A549 (cell line): ENCODE results near the gene SLC7A10. TPM values are rescaled to one million over a fixed set of nuclear protein-coding genes. Genes with fewer than 3 reads are reported as not detected.
A peak's percentile ranks its signal among the peaks of the same experiment; 100 is the strongest.

Source experiments
- ATAC-seq, 2 experiments: fragments of 200-7000 bp in 1 of 2; fragments of >200 bp in 1 of 2; cut with Nextera tagmentation in 1 of 2; cut with Tn5 transposase in 1 of 2; 3 replicates each; pipeline versions ENCODE4 v1.8.0 to v1.9.1; 2018 to 2020; ENCODE audit warnings: mild to moderate bottlenecking in 1 of 2, moderate library complexity in 1 of 2
- CTCF ChIA-PET: fragments of 300-600 bp; sonication (Branson Sonifier 250); formaldehyde crosslinking; extraction: SDS; loops from one replicate; lab custom pipeline; 2021; ENCODE audit warnings: antibody characterized with exemption, inconsistent platforms; lab: Yijun Ruan, JAX
- POLR2A ChIA-PET: fragments of 350-600 bp; formaldehyde crosslinking; extraction: SDS; loops from one replicate; lab custom pipeline; 2021; ENCODE audit warnings: antibody characterized with exemption, inconsistent platforms; lab: Yijun Ruan, JAX
- DNase-seq, 2 experiments: peaks; one replicate each; pipeline versions ENCODE4 v3.0.0 to v3.0.0-alpha.2; 2011 to 2016; ENCODE audit warnings: low read depth in 1 of 2, low spot score in 1 of 2
- FAIRE-seq: peaks from 2 replicates; lab custom pipeline; 2011; peaks lifted over from hg19 to GRCh38; lab: Jason Lieb, UNC
- H3K27ac ChIP-seq, 2 experiments: fragments of >200 bp; sonication (Bioruptor Twin); formaldehyde crosslinking; 3 replicates each; pipeline ENCODE4 v1.5.1; 2016 to 2017
- H3K4me1 ChIP-seq: fragments of >200 bp; sonication (Bioruptor Twin); formaldehyde crosslinking; 3 replicates; pipeline ENCODE4 v1.6.1; 2016
- H3K4me2 ChIP-seq: fragments of >200 bp; sonication (Bioruptor Twin); formaldehyde crosslinking; 3 replicates; pipeline ENCODE4 v1.6.1; 2016
- H3K4me3 ChIP-seq: fragments of >200 bp; sonication (Bioruptor Twin); formaldehyde crosslinking; 3 replicates; pipeline ENCODE4 v1.5.1; 2016
- H3K9me3 ChIP-seq: fragments of >200 bp; sonication (Bioruptor Twin); formaldehyde crosslinking; 3 replicates; pipeline ENCODE4 v1.6.1; 2016
- BHLHE40 ChIP-seq: IDR thresholded peaks from 2 replicates; pipeline ENCODE4 v1.6.1; 2012; ENCODE audit warnings: low read depth, low read length, inconsistent platforms
- EP300 ChIP-seq, 2 experiments: fragments of >200 bp; sonication (Bioruptor Twin); formaldehyde crosslinking; IDR thresholded peaks; 2 replicates in 1 of 2; 3 replicates in 1 of 2; pipeline ENCODE4 v1.6.1; 2016 to 2017
- ESRRA ChIP-seq: fragments of 150-350 bp; IDR thresholded peaks from 2 replicates; pipeline ENCODE4 v1.6.1; 2014; ENCODE audit warnings: mild to moderate bottlenecking, low read length, borderline replicate concordance
- HOXA7 ChIP-seq: fragments of 250-450 bp; sonication (Bioruptor Pico); IDR thresholded peaks from 2 replicates; pipeline ENCODE4 v1.5.0; 2020; ENCODE audit warnings: mild to moderate bottlenecking, moderate library complexity
- HOXB5 ChIP-seq: fragments of 250-450 bp; sonication (Bioruptor Pico); IDR thresholded peaks from 2 replicates; pipeline ENCODE4 v1.5.0; 2020; ENCODE audit warnings: mild to moderate bottlenecking, moderate library complexity
- KDM1A ChIP-seq: fragments of 200-600 bp; sonication (generic); IDR thresholded peaks from 2 replicates; pipeline ENCODE4 v1.6.1; 2016; ENCODE audit warnings: low read depth, mild to moderate bottlenecking
- MYC ChIP-seq: IDR thresholded peaks from 2 replicates; pipeline ENCODE4 v1.6.1; 2012; ENCODE audit warnings: mild to moderate bottlenecking, inconsistent platforms, low read length, improper control_type of control experiment, borderline replicate concordance
- NPAS2 ChIP-seq: fragments of 250-450 bp; sonication (Bioruptor Pico); IDR thresholded peaks from 2 replicates; pipeline ENCODE4 v1.8.0; 2022; ENCODE audit warnings: mild to moderate bottlenecking, moderate library complexity, borderline replicate concordance
- PBX3 ChIP-seq: IDR thresholded peaks from 2 replicates; pipeline ENCODE4 v1.6.1; 2012
- POLR2A ChIP-seq: IDR thresholded peaks from 2 replicates; pipeline ENCODE4 v1.6.1; 2012; ENCODE audit warnings: mild to moderate bottlenecking, low read length
- RAD21 ChIP-seq, 2 experiments: fragments of >200 bp in 1 of 2; sonication (Bioruptor Twin) in 1 of 2; formaldehyde crosslinking in 1 of 2; IDR thresholded peaks in 1 of 2; conservative IDR thresholded peaks in 1 of 2; 2 replicates in 1 of 2; 3 replicates in 1 of 2; pipeline ENCODE4 v1.6.1; 2012 to 2018; ENCODE audit warnings: inconsistent platforms in 1 of 2
- REST ChIP-seq: fragments of 200-600 bp; sonication (generic); IDR thresholded peaks from 2 replicates; pipeline ENCODE4 v1.6.1; 2016; ENCODE audit warnings: antibody characterized with exemption, mild to moderate bottlenecking, moderate library complexity
- RFX5 ChIP-seq: fragments of 450-650 bp; IDR thresholded peaks from 2 replicates; pipeline ENCODE4 v1.7.1; 2014; ENCODE audit warnings: antibody characterized with exemption, mild to moderate bottlenecking, moderate library complexity
- SREBF2 ChIP-seq: fragments of 450-650 bp; IDR thresholded peaks from 2 replicates; pipeline ENCODE4 v1.6.1; 2014; ENCODE audit warnings: mild to moderate bottlenecking, moderate library complexity
- TP53 ChIP-seq: fragments of 250-450 bp; sonication (Bioruptor Pico); IDR thresholded peaks from 2 replicates; pipeline ENCODE4 v1.5.0; 2021; ENCODE audit warnings: mild to moderate bottlenecking, moderate library complexity
- ZC3H11A ChIP-seq: fragments of 450-650 bp; IDR thresholded peaks from 2 replicates; pipeline ENCODE4 v1.6.1; 2014; ENCODE audit warnings: antibody characterized with exemption, mild to moderate bottlenecking
- ZFP36 ChIP-seq: fragments of 450-650 bp; IDR thresholded peaks from 2 replicates; pipeline ENCODE4 v1.6.1; 2014; ENCODE audit warnings: borderline replicate concordance; ENCODE audit not compliant: partially characterized antibody
- WGBS: methylation state at CpG from one replicate; pipeline ENCODE4 v1.1.6; 2017; ENCODE audit errors: missing lambda C conversion rate; 5-methylcytosine and 5-hydroxymethylcytosine counted together
- polyA plus RNA-seq, 4 experiments: library from polyadenylated mRNA; depleted of rRNA in 3 of 4; stranded (reverse); fragments of >200 nt; fragmentation: RNase III in 1 of 4; extraction: RNeasy Plus Mini Kit Qiagen cat#74134 plus additional on column Dnase treatment in 1 of 4; gene quantifications; 2 replicates in 3 of 4; 3 replicates in 1 of 4; pipeline ENCODE4 v1.2.3, GENCODE V29; 2011 to 2017

Gene SLC7A10
- polyA plus RNA-seq, 2 of the 4 experiments (the other 2 are of a cell fraction) = 0.05 to 0.26 TPM

GRCh38 chr19:33202546-33203507 is 22.8 kb downstream of the SLC7A10 start:
- Histone ChIP-seq H3K4me3 (no peak overlapping the region), H3K4me1 (no peaks in the 10 kb centered on the region), H3K9me3 (no peaks in the 10 kb centered on the region), H3K4me2 (no peak overlapping the region), H3K27ac (no peak overlapping the region)
- CTCF ChIA-PET = interaction anchor here (1.0 to 3.0 kb wide), 5 partner anchors 11 to 58 kb away, joined by 3 to 12 read pairs (median 6); no protein-coding TSS in a partner anchor
- FAIRE-seq (peak; percentile 61), ATAC-seq (no peak), DNase-seq (no peak)
- 90% methylated on average over 27 of the region's 27 CpGs for WGBS
- POLR2A ChIA-PET = no interaction called here
- TF ChIP-seq RAD21 (conservative IDR thresholded peaks at IDR 0.05 in 1 of 2, IDR thresholded peaks at IDR 0.05 in 1 of 2) = no peak
- no peak for TF ChIP-seq ZFP36
- no peak for TF ChIP-seq SREBF2
- TF ChIP-seq POLR2A = 0 out of 2 replicates have a peak, but pooled peaks have one; percentile 8
- TF ChIP-seq EP300 (IDR thresholded peaks at IDR 0.05) = no peak
- no peak for TF ChIP-seq MYC
- TF ChIP-seq, all 56 proteins: peak for 1

- DNase-seq = no peak
- 95% methylated on average over 15 of the region's 15 CpGs for WGBS
- H3K4me3 ChIP-seq = no peak overlapping the region
- H3K4me2 ChIP-seq = no peak overlapping the region
- no peaks in the 10 kb centered on the region for H3K4me1 ChIP-seq
- no peak for ATAC-seq
- CTCF ChIA-PET = interaction anchor here (1.0 to 11.2 kb wide), 6 partner anchors 10 to 57 kb away, joined by 3 to 137 read pairs (median 6); no protein-coding TSS in a partner anchor
- TF ChIP-seq PBX3 = no peak
- TF ChIP-seq HOXA7 (CRISPR knock-in tag) = no peak
- no peak for TF ChIP-seq ESRRA
- H3K27ac ChIP-seq = no peak overlapping the region
- no peaks in the 10 kb centered on the region for H3K9me3 ChIP-seq
- POLR2A ChIA-PET = no interaction called here
- FAIRE-seq = no peak
Measured at GRCh38 chr19:33201886-33202545, 23.6 kb downstream of the SLC7A10 start.

- ATAC-seq (no peak), DNase-seq (no peak), FAIRE-seq (no peak)
- no peak overlapping the region for H3K27ac ChIP-seq
- no peaks in the 10 kb centered on the region for H3K9me3 ChIP-seq
- H3K4me3 ChIP-seq = no peak overlapping the region
- POLR2A ChIA-PET = no interaction called here
- 85% methylated on average over 6 of the region's 6 CpGs for WGBS
- CTCF ChIA-PET = interaction anchor here (0.7 to 11.2 kb wide), 7 partner anchors 9 to 593 kb away, joined by 3 to 137 read pairs (median 6); no protein-coding TSS in a partner anchor
- no peak overlapping the region for H3K4me2 ChIP-seq
- H3K4me1 ChIP-seq = no peaks in the 10 kb centered on the region
- TF ChIP-seq POLR2A (no peak), ZC3H11A (no peak), HOXB5 (CRISPR knock-in tag) (no peak), KDM1A (peak; percentile 29; the same call in 1 of the 2 replicates), REST (no peak), NPAS2 (CRISPR knock-in tag) (no peak), BHLHE40 (no peak), TP53 (CRISPR knock-in tag) (no peak), RFX5 (no peak)
Measured at GRCh38 chr19:33201473-33201872, 24.2 kb downstream of the SLC7A10 start.
